DND-41 (cell line): ENCODE measurements around the gene GDF11.

Experiments used
- ATAC-seq: fragments of 200-7000 bp; cut with Tn5 transposase; 3 replicates; pipeline ENCODE4 v1.9.1; 2021; ENCODE audit warnings: low read depth; ENCODE audit not compliant: insufficient read depth
- DNase-seq: peaks from one replicate; pipeline ENCODE4 v3.0.0-alpha.2; 2020
- H2AFZ ChIP-seq: 2 replicates; pipeline ENCODE4 v1.6.0; 2012; ENCODE audit warnings: low read depth, low read length
- H3K27ac ChIP-seq: 2 replicates; pipeline ENCODE4 v1.5.1; 2012; ENCODE audit warnings: low read length, inconsistent platforms
- H3K27me3 ChIP-seq: fragments of 200-600 bp; sonication (generic); 2 replicates; pipeline ENCODE4 v1.6.0; 2012; ENCODE audit warnings: low read length, mild to moderate bottlenecking, inconsistent platforms; ENCODE audit not compliant: insufficient read depth, poor library complexity
- H3K36me3 ChIP-seq: 2 replicates; pipeline ENCODE4 v1.5.1; 2012; ENCODE audit warnings: low read length, inconsistent platforms; ENCODE audit not compliant: insufficient read depth
- H3K4me1 ChIP-seq: 2 replicates; pipeline ENCODE4 v1.5.1; 2012; ENCODE audit warnings: mild to moderate bottlenecking, low read length; ENCODE audit not compliant: insufficient read depth
- H3K4me2 ChIP-seq: 2 replicates; pipeline ENCODE4 v1.6.0; 2012; ENCODE audit warnings: mild to moderate bottlenecking, moderate library complexity, low read length, inconsistent platforms; ENCODE audit not compliant: insufficient read depth
- H3K4me3 ChIP-seq, 2 experiments: fragments of 200-600 bp in 1 of 2; shearing (Covaris generic) in 1 of 2; 2 replicates each; pipeline ENCODE4 v1.5.1; 2012 to 2016; ENCODE audit warnings: inconsistent platforms in 2 of 2, low read length in 2 of 2, mild to moderate bottlenecking in 2 of 2, low read depth in 1 of 2, moderate library complexity in 1 of 2
- H3K79me2 ChIP-seq: 2 replicates; pipeline ENCODE4 v1.6.0; 2012; ENCODE audit warnings: low read length, inconsistent platforms; ENCODE audit not compliant: insufficient read depth
- H3K9ac ChIP-seq: 2 replicates; pipeline ENCODE4 v1.6.0; 2012; ENCODE audit warnings: low read depth, mild to moderate bottlenecking, inconsistent platforms, low read length, moderate library complexity
- H3K9me3 ChIP-seq: 2 replicates; pipeline ENCODE4 v1.5.1; 2012; ENCODE audit warnings: low read length, moderate library complexity, mild to moderate bottlenecking, inconsistent platforms; ENCODE audit not compliant: insufficient read depth, severe bottlenecking
- H4K20me1 ChIP-seq: 2 replicates; pipeline ENCODE4 v1.6.0; 2012; ENCODE audit warnings: low read length; ENCODE audit not compliant: insufficient read depth
- CTCF ChIP-seq: IDR thresholded peaks from 2 replicates; pipeline ENCODE4 v1.5.1; 2012; ENCODE audit warnings: borderline replicate concordance, low read length, moderate library complexity, mild to moderate bottlenecking; ENCODE audit not compliant: poor library complexity, severe bottlenecking; ENCODE audit errors: extremely low read depth
- EZH2 ChIP-seq: IDR thresholded peaks from 3 replicates; pipeline ENCODE4 v1.6.1; 2012; ENCODE audit warnings: borderline replicate concordance, low read depth, mild to moderate bottlenecking, moderate library complexity, low read length, inconsistent platforms; ENCODE audit not compliant: severe bottlenecking

The GDF11 gene

GRCh38 chr12:55789171-55789570 lies 46.2 kb downstream of the GDF11 start:
- DNase-seq (no peak), ATAC-seq (no peak)
- Histone ChIP-seq H3K9ac (no peak overlapping the region), H3K9me3 (no peaks in the 10 kb centered on the region), H3K4me2 (no peak overlapping the region), H3K4me1 (no peaks in the 10 kb centered on the region), H3K36me3 (peaks cover 85% of the 10 kb centered on the region), H3K27ac (no peak overlapping the region), H4K20me1 (no peaks in the 10 kb centered on the region; the same call in none of the 2 replicates), H3K27me3 (no peaks in the 10 kb centered on the region), H2AFZ (no peak overlapping the region), H3K4me3 (no peak overlapping the region), H3K79me2 (peaks cover 4% of the 10 kb centered on the region; the same call in 1 of the 2 replicates)
- no peak for TF ChIP-seq CTCF

- Histone ChIP-seq H3K79me2 (peaks cover 5% of the 10 kb centered on the region; the same call in 1 of the 2 replicates), H3K9ac (no peak overlapping the region), H3K4me1 (no peaks in the 10 kb centered on the region), H2AFZ (no peak overlapping the region), H3K27me3 (no peaks in the 10 kb centered on the region), H4K20me1 (no peaks in the 10 kb centered on the region; the same call in none of the 2 replicates), H3K36me3 (peaks cover 85% of the 10 kb centered on the region), H3K4me3 (no peak overlapping the region), H3K9me3 (no peaks in the 10 kb centered on the region), H3K4me2 (no peak overlapping the region), H3K27ac (no peak overlapping the region)
- ATAC-seq (no peak), DNase-seq (no peak)
- TF ChIP-seq CTCF: no peak
- no peak for TF ChIP-seq EZH2
These were observed 47.0 kb downstream of the GDF11 start for GRCh38 chr12:55789893-55790292.

- H3K27ac ChIP-seq: no peak overlapping the region
- ATAC-seq (no peak), DNase-seq (no peak)
- H2AFZ ChIP-seq: no peak overlapping the region
- no peak overlapping the region for H3K9ac ChIP-seq
- H3K4me2 ChIP-seq: no peak overlapping the region
- H3K27me3 ChIP-seq: no peaks in the 10 kb centered on the region
- H3K4me3 ChIP-seq: no peak overlapping the region
- H3K79me2 ChIP-seq: peaks cover 27% of the 10 kb centered on the region
- no peaks in the 10 kb centered on the region for H3K9me3 ChIP-seq
- TF ChIP-seq EZH2 (no peak), CTCF (no peak)
- peaks cover 89% of the 10 kb centered on the region for H3K36me3 ChIP-seq
- no peaks in the 10 kb centered on the region for H3K4me1 ChIP-seq
- H4K20me1 ChIP-seq: peaks cover 6% of the 10 kb centered on the region
These were observed 53.0 kb downstream of the GDF11 start for GRCh38 chr12:55795950-55796349.

GRCh38 chr12:55797068-55797467 lies 54.1 kb downstream of the GDF11 start:
- peaks cover 35% of the 10 kb centered on the region for H3K79me2 ChIP-seq
- H3K9me3 ChIP-seq: no peaks in the 10 kb centered on the region
- H3K27ac ChIP-seq: no peak overlapping the region
- H3K4me3 ChIP-seq: no peak overlapping the region
- peak; percentile 72 for ATAC-seq
- H3K36me3 ChIP-seq: peaks cover 93% of the 10 kb centered on the region
- no peak overlapping the region for H2AFZ ChIP-seq
- H3K4me2 ChIP-seq: no peak overlapping the region
- TF ChIP-seq CTCF: peak; percentile 71
- no peak for TF ChIP-seq EZH2
- peaks cover 6% of the 10 kb centered on the region for H4K20me1 ChIP-seq
- no peaks in the 10 kb centered on the region for H3K4me1 ChIP-seq
- H3K27me3 ChIP-seq: no peaks in the 10 kb centered on the region
- no peak overlapping the region for H3K9ac ChIP-seq
- peak; percentile 33 for DNase-seq
